Posterior cingulate gyrus (tissue), 11 donors: ENCODE measurements around the gene ZNF556.

Experiments
- DNase-seq, 10 donors: peaks; one replicate each; pipeline versions ENCODE4 v3.0.0 to v3.0.0-alpha.2; 2020 to 2021; ENCODE audit warnings: mixed read lengths in 3 of 10
- intact Hi-C: fragments of 100-400 bp; cut with DNase I; formaldehyde crosslinking; loops from one replicate; pipeline ENCODE4 v1.15.1; 2023

The ZNF556 gene

GRCh38 chr19:2900296-2901252 lies 33.4 kb downstream of the ZNF556 start, which contains the start of gene ZNF57:
ZNF57 (plus strand) TSS chr19:2900928; CDS start chr19:2901046, 118 bp downstream.
- DNase-seq: peak; percentile 100
- intact Hi-C loops: loop anchor here (5.0 kb wide), 1 partner anchor 42 kb away; the partner anchor contains the start of gene ZNF77

- intact Hi-C loops: loop anchor here (5.0 kb wide), 1 partner anchor 40 kb away; the partner anchor contains the start of gene ZNF77
- DNase-seq: peak in 1 of 10 donors; percentile 70
These were observed 35.6 kb downstream of the ZNF556 start for GRCh38 chr19:2902590-2903218.

- peak in 1 of 10 donors; percentile 47 for DNase-seq
- intact Hi-C loops: loop anchor here (5.0 kb wide), 1 partner anchor 39 kb away; the partner anchor contains the start of gene ZNF77
These were observed 36.2 kb downstream of the ZNF556 start for GRCh38 chr19:2903326-2903725.

GRCh38 chr19:2905918-2906519 lies 38.9 kb downstream of the ZNF556 start:
- peak in 1 of 10 donors; percentile 24 for DNase-seq
- intact Hi-C loops: no loop called here

GRCh38 chr19:2906631-2907195 lies 39.6 kb downstream of the ZNF556 start:
- intact Hi-C loops: no loop called here
- peak in 1 of 10 donors; percentile 71 for DNase-seq

- DNase-seq: no peak
- intact Hi-C loops: no loop called here
These were observed 45.2 kb downstream of the ZNF556 start for GRCh38 chr19:2912306-2912705.

- DNase-seq: no peak
- intact Hi-C loops: no loop called here
These were observed 50.4 kb downstream of the ZNF556 start for GRCh38 chr19:2917275-2918184.

- no peak for DNase-seq
- intact Hi-C loops: no loop called here
These were observed 55.9 kb downstream of the ZNF556 start for GRCh38 chr19:2922987-2923386.

GRCh38 chr19:2923510-2923909 lies 56.4 kb downstream of the ZNF556 start:
- intact Hi-C loops: no loop called here
- DNase-seq: no peak

GRCh38 chr19:2926341-2927031 lies 59.4 kb downstream of the ZNF556 start:
- intact Hi-C loops: no loop called here
- DNase-seq: peak in 1 of 10 donors; percentile 81

GRCh38 chr19:2927032-2927430 lies 59.9 kb downstream of the ZNF556 start:
- no peak for DNase-seq
- intact Hi-C loops: no loop called here
